Panc1 (cell line): ENCODE measurements around the gene MYCBP2. TPM values are rescaled to one million over a fixed set of nuclear protein-coding genes. Genes with fewer than 3 reads are reported as not detected.

Experiments
- ATAC-seq: fragments of 200-7000 bp; cut with Tn5 transposase; 2 replicates; pipeline ENCODE4 v1.9.1; 2020; ENCODE audit warnings: mild to moderate bottlenecking, moderate library complexity
- BruUV-seq: library from RNA; stranded (reverse); fragments of 400-500 nt; replicated peaks from 2 replicates; lab custom pipeline; 2021; lab: Mats Ljungman, UMichigan
- CTCF ChIA-PET: fragments of 300-600 bp; sonication (Branson Sonifier 250); formaldehyde crosslinking; loops from one replicate; lab custom pipeline; 2022; ENCODE audit warnings: antibody characterized with exemption; lab: Charles Lee
- POLR2A ChIA-PET: fragments of 300-600 bp; sonication (Branson Sonifier 250); formaldehyde crosslinking; loops from one replicate; lab custom pipeline; 2022; ENCODE audit warnings: antibody characterized with exemption; lab: Charles Lee
- DNase-seq: peaks from one replicate; pipeline ENCODE4 v3.0.0-alpha.2; 2010; ENCODE audit warnings: low read depth, low spot score
- H3K27ac ChIP-seq: 2 replicates; pipeline ENCODE4 v1.5.1; 2011; ENCODE audit warnings: mild to moderate bottlenecking, low read length, inconsistent platforms
- H3K27me3 ChIP-seq: fragments of 200-500 bp; sonication (Bioruptor generic); 2 replicates; pipeline ENCODE4 v1.6.0; 2014; ENCODE audit warnings: low read length, inconsistent platforms; ENCODE audit not compliant: control insufficient read depth, insufficient read depth
- H3K36me3 ChIP-seq: fragments of 200-500 bp; sonication (Bioruptor generic); 2 replicates; pipeline ENCODE4 v1.5.1; 2014; ENCODE audit warnings: inconsistent platforms, mild to moderate bottlenecking, low read length, moderate library complexity; ENCODE audit not compliant: control insufficient read depth, insufficient read depth
- H3K4me1 ChIP-seq: 2 replicates; pipeline ENCODE4 v1.5.1; 2011; ENCODE audit warnings: inconsistent platforms, mild to moderate bottlenecking, low read length, moderate library complexity; ENCODE audit not compliant: control insufficient read depth, insufficient read depth
- H3K4me3 ChIP-seq, 2 experiments: 2 replicates each; pipeline ENCODE4 v1.5.1; 2011 to 2012; ENCODE audit warnings: low read depth in 2 of 2, low read length in 2 of 2, mild to moderate bottlenecking in 2 of 2, inconsistent platforms in 1 of 2, moderate library complexity in 1 of 2
- H3K9me3 ChIP-seq: fragments of 200-500 bp; sonication (Bioruptor generic); 2 replicates; pipeline ENCODE4 v1.5.1; 2014; ENCODE audit warnings: low read depth, mild to moderate bottlenecking, inconsistent platforms, low read length, moderate library complexity; ENCODE audit not compliant: control insufficient read depth, insufficient read depth
- POLR2AphosphoS5 ChIP-seq: IDR thresholded peaks from 2 replicates; pipeline ENCODE4 v1.6.1; 2012; ENCODE audit warnings: mild to moderate bottlenecking, low read depth, low read length, moderate library complexity
- REST ChIP-seq, 2 experiments: IDR thresholded peaks; 2 replicates each; pipeline ENCODE4 v1.6.1; 2011 to 2012; ENCODE audit warnings: low read depth in 2 of 2, control low read depth in 1 of 2, low read length in 1 of 2, mild to moderate bottlenecking in 1 of 2, moderate library complexity in 1 of 2; ENCODE audit not compliant: insufficient read depth in 1 of 2
- SIN3A ChIP-seq: IDR thresholded peaks from 2 replicates; pipeline ENCODE4 v1.6.1; 2012; ENCODE audit warnings: low read depth, mild to moderate bottlenecking, low read length, moderate library complexity, borderline replicate concordance; ENCODE audit not compliant: insufficient read depth
- TCF7L2 ChIP-seq: IDR thresholded peaks from 2 replicates; pipeline ENCODE4 v1.6.1; 2011; ENCODE audit warnings: mild to moderate bottlenecking, low read depth, low read length, inconsistent platforms
- in situ Hi-C: cut with HindIII; loops from 2 replicates; pipeline ENCODE4 v1.10.0; 2016; ENCODE audit warnings: low sequenced_read_pairs, low pct_unique_long_range_greater_than_20kb
- intact Hi-C: fragments of 100-400 bp; cut with micrococcal nuclease; formaldehyde crosslinking; loops from one replicate; pipeline ENCODE4 v1.10.0; 2022; ENCODE audit not compliant: unreplicated experiment
- total RNA-seq: library from RNA; stranded (reverse); gene quantifications from one replicate; pipeline ENCODE4 v1.2.1, GENCODE V29; 2021; ENCODE audit not compliant: unreplicated experiment
- TF ChIP-seq, protein P1 (sequence below): fragments of 450-650 bp; IDR thresholded peaks from 2 replicates; pipeline ENCODE4 v1.5.1; 2017; ENCODE audit warnings: mild to moderate bottlenecking

The MYCBP2 gene
- total RNA-seq, 1 experiment from 2014 or later, result 41.4 TPM

GRCh38 chr13:77062097-77062496 lies 264.8 kb downstream of the MYCBP2 start:
- ATAC-seq (no peak), DNase-seq (no peak)
- Histone ChIP-seq H3K27ac (no peak overlapping the region), H3K27me3 (no peaks in the 10 kb centered on the region), H3K4me3 (no peak overlapping the region), H3K36me3 (peaks cover 3% of the 10 kb centered on the region; the same call in 1 of the 2 replicates), H3K9me3 (no peaks in the 10 kb centered on the region), H3K4me1 (no peaks in the 10 kb centered on the region)
- intact Hi-C loops (no loop called here), in situ Hi-C loops (no loop called here)
- no TSS peak for BruUV-seq
- no peak for TF ChIP-seq POLR2AphosphoS5
- TF ChIP-seq TCF7L2, result no peak
- TF ChIP-seq REST (IDR thresholded peaks at IDR 0.05; ENCODE audit: insufficient read depth in 1 of 2, low read depth in 2 of 2, low read length in 1 of 2), result no peak
- TF ChIP-seq, protein P1, sequence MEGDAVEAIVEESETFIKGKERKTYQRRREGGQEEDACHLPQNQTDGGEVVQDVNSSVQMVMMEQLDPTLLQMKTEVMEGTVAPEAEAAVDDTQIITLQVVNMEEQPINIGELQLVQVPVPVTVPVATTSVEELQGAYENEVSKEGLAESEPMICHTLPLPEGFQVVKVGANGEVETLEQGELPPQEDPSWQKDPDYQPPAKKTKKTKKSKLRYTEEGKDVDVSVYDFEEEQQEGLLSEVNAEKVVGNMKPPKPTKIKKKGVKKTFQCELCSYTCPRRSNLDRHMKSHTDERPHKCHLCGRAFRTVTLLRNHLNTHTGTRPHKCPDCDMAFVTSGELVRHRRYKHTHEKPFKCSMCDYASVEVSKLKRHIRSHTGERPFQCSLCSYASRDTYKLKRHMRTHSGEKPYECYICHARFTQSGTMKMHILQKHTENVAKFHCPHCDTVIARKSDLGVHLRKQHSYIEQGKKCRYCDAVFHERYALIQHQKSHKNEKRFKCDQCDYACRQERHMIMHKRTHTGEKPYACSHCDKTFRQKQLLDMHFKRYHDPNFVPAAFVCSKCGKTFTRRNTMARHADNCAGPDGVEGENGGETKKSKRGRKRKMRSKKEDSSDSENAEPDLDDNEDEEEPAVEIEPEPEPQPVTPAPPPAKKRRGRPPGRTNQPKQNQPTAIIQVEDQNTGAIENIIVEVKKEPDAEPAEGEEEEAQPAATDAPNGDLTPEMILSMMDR, result no peak
- TF ChIP-seq SIN3A, result no peak
- ChIA-PET CTCF (no interaction called here), POLR2A (no interaction called here)

GRCh38 chr13:77061362-77061761 lies 265.5 kb downstream of the MYCBP2 start:
- POLR2A ChIA-PET, result no interaction called here
- H3K9me3 ChIP-seq, result no peaks in the 10 kb centered on the region
- in situ Hi-C loops (no loop called here), intact Hi-C loops (no loop called here)
- TF ChIP-seq, protein P1, result no peak
- TF ChIP-seq SIN3A (no peak), TCF7L2 (no peak), POLR2AphosphoS5 (no peak), REST (IDR thresholded peaks at IDR 0.05; ENCODE audit: insufficient read depth in 1 of 2, low read depth in 2 of 2, low read length in 1 of 2) (no peak)
- H3K4me3 ChIP-seq, result no peak overlapping the region
- H3K27ac ChIP-seq, result no peak overlapping the region
- H3K4me1 ChIP-seq, result no peaks in the 10 kb centered on the region
- ATAC-seq (no peak), DNase-seq (no peak)
- CTCF ChIA-PET, result no interaction called here
- BruUV-seq, result no TSS peak
- no peaks in the 10 kb centered on the region for H3K27me3 ChIP-seq
- H3K36me3 ChIP-seq, result peaks cover 7% of the 10 kb centered on the region; the same call in 1 of the 2 replicates
